HEK293 (cell line): ENCODE data around the gene SLFNL1.

Source experiments
- CTCF ChIP-seq: fragments of 450-650 bp; formaldehyde crosslinking; IDR thresholded peaks from 2 replicates; pipeline ENCODE4 v1.5.1; 2016; ENCODE audit warnings: missing biosample characterization, missing genetic modification characterization
- HOXA7 ChIP-seq: sonication (generic); formaldehyde crosslinking; IDR thresholded peaks from 2 replicates; pipeline ENCODE4 v1.8.1; 2022; ENCODE audit warnings: missing genetic modification reagents, borderline replicate concordance
- REPIN1 ChIP-seq: fragments of 450-650 bp; formaldehyde crosslinking; IDR thresholded peaks from 2 replicates; pipeline ENCODE4 v1.5.1; 2017; ENCODE audit warnings: missing biosample characterization, missing genetic modification characterization, low read depth
- ZBTB44 ChIP-seq: fragments of 450-650 bp; IDR thresholded peaks from 2 replicates; pipeline ENCODE4 v1.5.1; 2018; ENCODE audit warnings: missing biosample characterization, mild to moderate bottlenecking, missing genetic modification characterization
- ZNF146 ChIP-seq: fragments of 450-650 bp; formaldehyde crosslinking; IDR thresholded peaks from 2 replicates; pipeline ENCODE4 v1.5.1; 2016; ENCODE audit warnings: missing biosample characterization, missing genetic modification characterization
- ZNF155 ChIP-seq: fragments of 450-650 bp; formaldehyde crosslinking; IDR thresholded peaks from 2 replicates; pipeline ENCODE4 v1.5.1; 2016; ENCODE audit warnings: missing biosample characterization, missing genetic modification characterization
- ZNF670 ChIP-seq: fragments of 450-650 bp; formaldehyde crosslinking; IDR thresholded peaks from 2 replicates; pipeline ENCODE4 v1.5.1; 2016; ENCODE audit warnings: missing biosample characterization, missing genetic modification characterization, low read depth
- ZNF701 ChIP-seq: fragments of 450-650 bp; formaldehyde crosslinking; IDR thresholded peaks from 2 replicates; pipeline ENCODE4 v1.5.1; 2016; ENCODE audit warnings: missing biosample characterization, missing genetic modification characterization
- TF ChIP-seq, protein P1 (sequence below): fragments of 450-650 bp; formaldehyde crosslinking; IDR thresholded peaks from 2 replicates; pipeline ENCODE4 v1.5.1; 2016; ENCODE audit warnings: missing biosample characterization, missing genetic modification characterization
- TF ChIP-seq, protein P2 (sequence below): fragments of 450-650 bp; formaldehyde crosslinking; IDR thresholded peaks from 2 replicates; pipeline ENCODE4 v1.5.1; 2016; ENCODE audit warnings: missing biosample characterization, missing genetic modification characterization, low read depth
- TF ChIP-seq, protein P3 (sequence below): fragments of 450-650 bp; formaldehyde crosslinking; conservative IDR thresholded peaks from 2 replicates; pipeline ENCODE4 v1.5.1; 2016; ENCODE audit warnings: low read depth, missing biosample characterization, missing genetic modification characterization
- TF ChIP-seq, protein P4 (sequence below): fragments of 450-650 bp; formaldehyde crosslinking; IDR thresholded peaks from 2 replicates; pipeline ENCODE4 v1.5.1; 2016; ENCODE audit warnings: missing biosample characterization, missing genetic modification characterization

- TF ChIP-seq, protein P1, sequence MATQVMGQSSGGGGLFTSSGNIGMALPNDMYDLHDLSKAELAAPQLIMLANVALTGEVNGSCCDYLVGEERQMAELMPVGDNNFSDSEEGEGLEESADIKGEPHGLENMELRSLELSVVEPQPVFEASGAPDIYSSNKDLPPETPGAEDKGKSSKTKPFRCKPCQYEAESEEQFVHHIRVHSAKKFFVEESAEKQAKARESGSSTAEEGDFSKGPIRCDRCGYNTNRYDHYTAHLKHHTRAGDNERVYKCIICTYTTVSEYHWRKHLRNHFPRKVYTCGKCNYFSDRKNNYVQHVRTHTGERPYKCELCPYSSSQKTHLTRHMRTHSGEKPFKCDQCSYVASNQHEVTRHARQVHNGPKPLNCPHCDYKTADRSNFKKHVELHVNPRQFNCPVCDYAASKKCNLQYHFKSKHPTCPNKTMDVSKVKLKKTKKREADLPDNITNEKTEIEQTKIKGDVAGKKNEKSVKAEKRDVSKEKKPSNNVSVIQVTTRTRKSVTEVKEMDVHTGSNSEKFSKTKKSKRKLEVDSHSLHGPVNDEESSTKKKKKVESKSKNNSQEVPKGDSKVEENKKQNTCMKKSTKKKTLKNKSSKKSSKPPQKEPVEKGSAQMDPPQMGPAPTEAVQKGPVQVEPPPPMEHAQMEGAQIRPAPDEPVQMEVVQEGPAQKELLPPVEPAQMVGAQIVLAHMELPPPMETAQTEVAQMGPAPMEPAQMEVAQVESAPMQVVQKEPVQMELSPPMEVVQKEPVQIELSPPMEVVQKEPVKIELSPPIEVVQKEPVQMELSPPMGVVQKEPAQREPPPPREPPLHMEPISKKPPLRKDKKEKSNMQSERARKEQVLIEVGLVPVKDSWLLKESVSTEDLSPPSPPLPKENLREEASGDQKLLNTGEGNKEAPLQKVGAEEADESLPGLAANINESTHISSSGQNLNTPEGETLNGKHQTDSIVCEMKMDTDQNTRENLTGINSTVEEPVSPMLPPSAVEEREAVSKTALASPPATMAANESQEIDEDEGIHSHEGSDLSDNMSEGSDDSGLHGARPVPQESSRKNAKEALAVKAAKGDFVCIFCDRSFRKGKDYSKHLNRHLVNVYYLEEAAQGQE (tag by site-specific recombination), result no peak
- TF ChIP-seq ZNF146 (no peak), HOXA7 (no peak), CTCF (no peak), ZNF155 (tag by site-specific recombination) (no peak), REPIN1 (tag by site-specific recombination) (no peak), ZNF701 (tag by site-specific recombination) (no peak), ZBTB44 (no peak), ZNF670 (tag by site-specific recombination) (no peak)
- TF ChIP-seq, protein P2, sequence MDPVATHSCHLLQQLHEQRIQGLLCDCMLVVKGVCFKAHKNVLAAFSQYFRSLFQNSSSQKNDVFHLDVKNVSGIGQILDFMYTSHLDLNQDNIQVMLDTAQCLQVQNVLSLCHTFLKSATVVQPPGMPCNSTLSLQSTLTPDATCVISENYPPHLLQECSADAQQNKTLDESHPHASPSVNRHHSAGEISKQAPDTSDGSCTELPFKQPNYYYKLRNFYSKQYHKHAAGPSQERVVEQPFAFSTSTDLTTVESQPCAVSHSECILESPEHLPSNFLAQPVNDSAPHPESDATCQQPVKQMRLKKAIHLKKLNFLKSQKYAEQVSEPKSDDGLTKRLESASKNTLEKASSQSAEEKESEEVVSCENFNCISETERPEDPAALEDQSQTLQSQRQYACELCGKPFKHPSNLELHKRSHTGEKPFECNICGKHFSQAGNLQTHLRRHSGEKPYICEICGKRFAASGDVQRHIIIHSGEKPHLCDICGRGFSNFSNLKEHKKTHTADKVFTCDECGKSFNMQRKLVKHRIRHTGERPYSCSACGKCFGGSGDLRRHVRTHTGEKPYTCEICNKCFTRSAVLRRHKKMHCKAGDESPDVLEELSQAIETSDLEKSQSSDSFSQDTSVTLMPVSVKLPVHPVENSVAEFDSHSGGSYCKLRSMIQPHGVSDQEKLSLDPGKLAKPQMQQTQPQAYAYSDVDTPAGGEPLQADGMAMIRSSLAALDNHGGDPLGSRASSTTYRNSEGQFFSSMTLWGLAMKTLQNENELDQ (tag by site-specific recombination), result no peak
- TF ChIP-seq, protein P3, sequence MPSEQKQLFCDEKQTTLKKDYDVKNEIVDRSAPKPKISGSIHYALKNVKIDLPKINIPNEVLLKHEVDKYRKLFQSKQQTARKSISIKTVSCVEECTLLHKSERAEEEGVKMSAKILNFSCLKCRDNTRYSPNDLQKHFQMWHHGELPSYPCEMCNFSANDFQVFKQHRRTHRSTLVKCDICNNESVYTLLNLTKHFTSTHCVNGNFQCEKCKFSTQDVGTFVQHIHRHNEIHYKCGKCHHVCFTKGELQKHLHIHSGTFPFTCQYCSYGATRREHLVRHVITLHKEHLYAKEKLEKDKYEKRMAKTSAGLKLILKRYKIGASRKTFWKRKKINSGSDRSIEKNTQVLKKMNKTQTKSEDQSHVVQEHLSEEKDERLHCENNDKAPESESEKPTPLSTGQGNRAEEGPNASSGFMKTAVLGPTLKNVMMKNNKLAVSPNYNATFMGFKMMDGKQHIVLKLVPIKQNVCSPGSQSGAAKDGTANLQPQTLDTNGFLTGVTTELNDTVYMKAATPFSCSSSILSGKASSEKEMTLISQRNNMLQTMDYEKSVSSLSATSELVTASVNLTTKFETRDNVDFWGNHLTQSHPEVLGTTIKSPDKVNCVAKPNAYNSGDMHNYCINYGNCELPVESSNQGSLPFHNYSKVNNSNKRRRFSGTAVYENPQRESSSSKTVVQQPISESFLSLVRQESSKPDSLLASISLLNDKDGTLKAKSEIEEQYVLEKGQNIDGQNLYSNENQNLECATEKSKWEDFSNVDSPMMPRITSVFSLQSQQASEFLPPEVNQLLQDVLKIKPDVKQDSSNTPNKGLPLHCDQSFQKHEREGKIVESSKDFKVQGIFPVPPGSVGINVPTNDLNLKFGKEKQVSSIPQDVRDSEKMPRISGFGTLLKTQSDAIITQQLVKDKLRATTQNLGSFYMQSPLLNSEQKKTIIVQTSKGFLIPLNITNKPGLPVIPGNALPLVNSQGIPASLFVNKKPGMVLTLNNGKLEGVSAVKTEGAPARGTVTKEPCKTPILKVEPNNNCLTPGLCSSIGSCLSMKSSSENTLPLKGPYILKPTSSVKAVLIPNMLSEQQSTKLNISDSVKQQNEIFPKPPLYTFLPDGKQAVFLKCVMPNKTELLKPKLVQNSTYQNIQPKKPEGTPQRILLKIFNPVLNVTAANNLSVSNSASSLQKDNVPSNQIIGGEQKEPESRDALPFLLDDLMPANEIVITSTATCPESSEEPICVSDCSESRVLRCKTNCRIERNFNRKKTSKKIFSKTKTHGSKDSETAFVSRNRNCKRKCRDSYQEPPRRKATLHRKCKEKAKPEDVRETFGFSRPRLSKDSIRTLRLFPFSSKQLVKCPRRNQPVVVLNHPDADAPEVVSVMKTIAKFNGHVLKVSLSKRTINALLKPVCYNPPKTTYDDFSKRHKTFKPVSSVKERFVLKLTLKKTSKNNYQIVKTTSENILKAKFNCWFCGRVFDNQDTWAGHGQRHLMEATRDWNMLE (tag by site-specific recombination), result no peak
- TF ChIP-seq, protein P4, sequence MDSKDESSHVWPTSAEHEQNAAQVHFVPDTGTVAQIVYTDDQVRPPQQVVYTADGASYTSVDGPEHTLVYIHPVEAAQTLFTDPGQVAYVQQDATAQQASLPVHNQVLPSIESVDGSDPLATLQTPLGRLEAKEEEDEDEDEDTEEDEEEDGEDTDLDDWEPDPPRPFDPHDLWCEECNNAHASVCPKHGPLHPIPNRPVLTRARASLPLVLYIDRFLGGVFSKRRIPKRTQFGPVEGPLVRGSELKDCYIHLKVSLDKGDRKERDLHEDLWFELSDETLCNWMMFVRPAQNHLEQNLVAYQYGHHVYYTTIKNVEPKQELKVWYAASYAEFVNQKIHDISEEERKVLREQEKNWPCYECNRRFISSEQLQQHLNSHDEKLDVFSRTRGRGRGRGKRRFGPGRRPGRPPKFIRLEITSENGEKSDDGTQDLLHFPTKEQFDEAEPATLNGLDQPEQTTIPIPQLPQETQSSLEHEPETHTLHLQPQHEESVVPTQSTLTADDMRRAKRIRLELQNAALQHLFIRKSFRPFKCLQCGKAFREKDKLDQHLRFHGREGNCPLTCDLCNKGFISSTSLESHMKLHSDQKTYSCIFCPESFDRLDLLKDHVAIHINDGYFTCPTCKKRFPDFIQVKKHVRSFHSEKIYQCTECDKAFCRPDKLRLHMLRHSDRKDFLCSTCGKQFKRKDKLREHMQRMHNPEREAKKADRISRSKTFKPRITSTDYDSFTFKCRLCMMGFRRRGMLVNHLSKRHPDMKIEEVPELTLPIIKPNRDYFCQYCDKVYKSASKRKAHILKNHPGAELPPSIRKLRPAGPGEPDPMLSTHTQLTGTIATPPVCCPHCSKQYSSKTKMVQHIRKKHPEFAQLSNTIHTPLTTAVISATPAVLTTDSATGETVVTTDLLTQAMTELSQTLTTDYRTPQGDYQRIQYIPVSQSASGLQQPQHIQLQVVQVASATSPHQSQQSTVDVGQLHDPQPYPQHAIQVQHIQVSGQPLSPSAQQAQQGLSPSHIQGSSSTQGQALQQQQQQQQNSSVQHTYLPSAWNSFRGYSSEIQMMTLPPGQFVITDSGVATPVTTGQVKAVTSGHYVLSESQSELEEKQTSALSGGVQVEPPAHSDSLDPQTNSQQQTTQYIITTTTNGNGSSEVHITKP (tag by site-specific recombination), result no peak
Observed at GRCh38 chr1:41053316-41053715, 31.8 kb upstream of the SLFNL1 start.
